ENCODE results near the gene PECR.

GRCh38 chr2:216043949-216044348 is 37.7 kb downstream of the PECR start:
- TF ChIP-seq, protein P1, sequence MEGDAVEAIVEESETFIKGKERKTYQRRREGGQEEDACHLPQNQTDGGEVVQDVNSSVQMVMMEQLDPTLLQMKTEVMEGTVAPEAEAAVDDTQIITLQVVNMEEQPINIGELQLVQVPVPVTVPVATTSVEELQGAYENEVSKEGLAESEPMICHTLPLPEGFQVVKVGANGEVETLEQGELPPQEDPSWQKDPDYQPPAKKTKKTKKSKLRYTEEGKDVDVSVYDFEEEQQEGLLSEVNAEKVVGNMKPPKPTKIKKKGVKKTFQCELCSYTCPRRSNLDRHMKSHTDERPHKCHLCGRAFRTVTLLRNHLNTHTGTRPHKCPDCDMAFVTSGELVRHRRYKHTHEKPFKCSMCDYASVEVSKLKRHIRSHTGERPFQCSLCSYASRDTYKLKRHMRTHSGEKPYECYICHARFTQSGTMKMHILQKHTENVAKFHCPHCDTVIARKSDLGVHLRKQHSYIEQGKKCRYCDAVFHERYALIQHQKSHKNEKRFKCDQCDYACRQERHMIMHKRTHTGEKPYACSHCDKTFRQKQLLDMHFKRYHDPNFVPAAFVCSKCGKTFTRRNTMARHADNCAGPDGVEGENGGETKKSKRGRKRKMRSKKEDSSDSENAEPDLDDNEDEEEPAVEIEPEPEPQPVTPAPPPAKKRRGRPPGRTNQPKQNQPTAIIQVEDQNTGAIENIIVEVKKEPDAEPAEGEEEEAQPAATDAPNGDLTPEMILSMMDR (IDR thresholded peaks at IDR 0.05): no peak
- no peak for TF ChIP-seq EZH2 (IDR thresholded peaks at IDR 0.05; ENCODE audit: borderline replicate concordance, insufficient read depth, low read depth, low read length, poor library complexity, severe bottlenecking)

Data from B cell (primary cell).